Hypothalamus (tissue), 51 donors: ENCODE results near the gene RASSF5.
A peak's percentile ranks its signal among the peaks of the same experiment; 100 is the strongest.

Source experiments
- DNase-seq, 51 donors: peaks; one replicate each; lab custom pipeline; 2025; lab: John Stamatoyannopoulos, UW

RASSF5 gene

DNA sequence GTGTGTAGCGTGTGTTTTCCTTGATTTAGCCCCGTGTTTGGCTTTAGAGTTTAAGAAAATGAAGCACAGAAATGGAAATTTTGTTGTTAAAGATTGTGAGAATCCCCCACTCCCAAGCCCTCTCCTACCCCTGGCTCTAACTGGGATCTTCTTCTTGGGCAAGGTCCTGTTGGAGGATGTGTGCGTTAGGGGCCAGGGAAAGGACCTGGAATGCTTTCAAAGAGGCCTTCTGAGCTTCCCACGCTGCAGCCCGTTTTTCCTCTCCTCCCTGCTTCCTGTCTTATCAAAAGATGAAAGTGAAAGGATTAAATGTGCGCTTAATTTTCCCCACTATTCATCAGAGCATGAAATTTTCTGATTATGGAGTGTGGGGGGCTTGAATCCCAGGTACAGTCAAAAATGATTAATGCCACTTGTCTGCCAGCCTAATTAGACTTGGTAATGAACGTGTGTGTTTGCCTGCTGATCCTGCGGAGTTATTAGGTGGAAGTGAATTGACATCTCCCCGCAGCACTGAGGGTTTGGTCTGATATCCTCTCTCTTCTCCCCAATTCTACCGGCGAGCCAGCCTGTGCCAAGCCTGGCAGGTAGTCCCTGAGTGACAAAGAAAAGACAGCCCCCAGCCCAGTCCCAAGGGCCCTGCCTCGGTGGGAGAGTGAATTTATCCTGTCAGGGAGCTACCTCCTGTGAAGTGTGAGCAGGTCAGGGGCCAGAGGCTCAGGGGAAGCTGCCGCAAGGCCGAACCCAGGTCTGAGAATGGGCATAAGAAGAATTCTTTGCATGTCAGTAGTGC is 4.9 kb downstream of the RASSF5 start:
- no peak for DNase-seq

DNA sequence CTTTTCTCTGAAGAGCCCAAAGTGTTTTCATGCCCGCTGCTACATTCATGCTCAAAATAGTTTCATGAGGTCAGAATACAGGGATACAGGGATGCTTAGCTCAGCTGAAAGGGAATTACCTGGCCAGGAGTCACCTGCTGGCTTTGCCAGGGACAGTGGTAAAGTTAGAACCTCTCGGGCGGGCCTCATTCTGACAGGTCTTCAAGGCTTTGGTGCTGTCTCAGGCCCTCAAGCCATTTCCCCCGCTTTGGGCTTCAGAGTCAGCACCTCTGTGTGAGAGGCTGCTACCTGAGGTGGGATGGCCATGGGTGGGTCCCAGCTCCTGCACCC is 5.5 kb downstream of the RASSF5 start:
- DNase-seq = no peak

DNA sequence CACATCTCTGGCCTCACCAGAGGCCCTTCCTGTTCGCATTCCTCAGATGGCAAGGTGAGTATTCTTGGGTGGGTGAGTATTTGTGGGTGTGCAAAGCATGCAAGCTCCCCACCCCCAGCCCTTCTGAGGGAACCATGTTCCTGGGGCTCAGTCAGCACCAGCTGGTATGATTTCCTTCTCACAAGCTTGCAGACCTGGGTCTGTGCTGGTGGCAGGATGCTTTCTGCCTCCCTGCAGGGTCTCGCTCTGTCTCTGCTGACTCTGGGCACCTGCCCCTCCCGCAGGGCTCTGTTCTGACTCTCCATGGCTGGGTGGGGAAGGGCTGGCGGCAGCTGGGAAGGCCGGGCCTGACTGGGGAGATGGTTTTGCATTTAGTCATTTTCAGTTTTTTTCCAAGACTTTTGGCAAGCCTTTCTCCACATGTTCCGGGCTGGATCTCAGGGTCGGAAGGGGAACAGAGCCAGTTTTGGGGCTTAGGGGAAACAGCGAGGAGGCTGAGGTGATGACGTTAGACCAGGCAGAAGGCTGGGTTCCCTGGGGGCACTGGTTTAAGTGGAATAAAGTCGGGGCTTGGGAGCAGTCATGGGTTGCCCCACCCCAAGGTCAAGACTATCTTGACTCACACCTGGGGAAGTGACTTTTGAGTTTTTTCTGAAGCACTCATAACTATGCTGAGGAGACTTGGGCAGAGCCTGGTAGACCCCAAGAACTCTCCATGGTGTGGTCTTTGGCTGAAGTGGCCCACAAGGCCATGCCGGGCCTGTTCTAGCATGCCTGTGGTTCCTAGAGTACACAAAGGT is 6.2 kb downstream of the RASSF5 start:
- peak in 2 of 51 donors; percentile 14 for DNase-seq

DNA sequence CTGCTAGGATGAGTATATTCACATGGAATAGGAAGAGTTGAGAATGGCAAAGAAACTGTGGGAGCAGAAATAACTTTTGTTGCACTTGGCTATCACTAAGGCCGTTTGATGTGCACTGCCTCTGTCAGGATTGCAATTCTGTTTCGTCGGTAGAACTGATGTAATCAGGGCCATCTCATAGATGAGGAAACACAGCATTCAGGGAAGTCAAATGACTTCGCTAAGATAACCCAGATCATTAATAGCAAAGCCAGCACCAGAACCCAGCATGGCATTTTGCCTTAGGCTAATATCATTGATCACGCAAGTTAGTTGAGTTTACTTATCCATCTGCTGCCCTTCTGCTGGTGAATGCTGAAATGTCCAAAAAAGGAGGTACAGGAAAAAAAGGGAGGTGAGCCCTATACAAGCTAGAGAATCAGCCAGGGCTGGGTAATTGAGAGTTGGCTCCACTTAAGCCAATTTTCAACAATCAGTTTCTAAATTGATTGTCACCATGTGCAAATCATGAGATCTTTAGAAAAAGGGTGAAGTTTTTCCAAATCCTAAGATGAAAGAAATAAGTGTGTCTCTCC is 7.6 kb downstream of the RASSF5 start:
- DNase-seq = no peak

DNA sequence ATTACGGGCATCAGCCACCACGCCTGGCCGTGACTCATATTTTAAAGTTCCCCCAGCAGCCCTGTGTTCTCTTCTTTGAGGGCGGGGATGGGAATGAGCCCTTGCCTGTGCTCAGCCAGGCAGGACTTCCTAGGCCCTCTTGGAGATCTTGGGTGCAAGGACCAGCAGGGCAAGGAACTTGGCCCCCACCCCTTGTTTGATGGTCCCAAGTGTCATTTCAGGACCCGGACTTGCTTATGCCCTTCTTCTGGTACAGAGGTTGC is 9.3 kb downstream of the RASSF5 start:
- no peak for DNase-seq

DNA sequence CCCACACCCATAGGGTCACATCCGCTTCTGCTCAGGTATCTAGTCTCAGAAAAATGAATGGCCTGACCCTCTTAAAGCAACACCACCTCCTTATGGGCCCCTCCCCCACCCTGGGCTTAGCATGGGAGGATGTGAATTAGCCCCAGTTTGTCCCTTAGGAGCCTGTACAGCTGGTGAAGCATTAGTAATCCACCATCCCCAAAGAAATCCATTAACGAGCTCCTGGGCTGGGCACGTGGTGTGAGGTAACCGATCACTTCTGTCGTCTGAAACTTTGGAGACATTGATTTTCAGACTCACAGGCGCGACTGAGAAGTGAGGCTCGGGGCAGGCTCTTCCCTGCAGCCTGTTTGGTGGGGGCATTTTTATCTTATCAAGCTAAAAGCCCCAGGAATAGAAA is 10.5 kb downstream of the RASSF5 start:
- no peak for DNase-seq

DNA sequence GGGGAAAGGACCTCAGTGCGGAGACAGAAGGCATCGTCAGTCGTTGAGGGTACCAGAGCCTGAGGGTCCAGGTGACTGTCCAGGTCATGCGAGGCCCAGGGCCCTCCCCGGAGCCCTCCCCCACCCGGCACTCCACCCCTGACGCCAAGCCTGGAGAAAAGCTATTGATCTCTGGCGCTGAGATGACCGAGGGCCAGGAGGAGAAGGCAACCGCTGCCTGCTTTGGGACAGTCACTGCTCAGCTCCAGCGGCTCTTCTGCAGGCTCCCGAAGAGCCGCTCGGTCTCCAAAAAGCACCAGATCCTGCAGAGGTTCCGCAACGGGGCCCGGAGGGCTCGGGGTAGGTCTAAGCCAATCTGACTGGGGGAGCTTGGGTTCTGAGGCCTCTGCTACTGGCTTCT is 10.9 kb downstream of the RASSF5 start:
- DNase-seq = no peak

DNA sequence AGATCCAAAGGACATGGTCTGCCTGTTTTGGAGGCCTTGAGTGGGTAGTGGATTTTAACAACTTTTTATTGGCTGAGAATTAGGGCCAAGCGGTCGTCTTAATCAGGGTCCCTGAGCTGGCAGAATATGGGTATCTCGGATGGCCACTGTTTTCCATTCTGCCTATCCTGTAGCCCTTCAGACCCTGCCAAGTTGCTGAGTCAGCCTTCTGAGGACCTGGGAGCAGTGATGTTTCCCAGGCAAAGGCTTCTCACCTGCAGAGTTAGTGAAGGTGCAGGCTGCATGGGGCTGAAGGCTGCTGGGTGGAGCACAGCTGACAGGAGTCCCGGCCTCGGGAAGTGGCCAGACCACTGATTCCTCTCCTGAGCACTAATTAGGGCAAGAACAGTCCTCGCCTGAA is 11.4 kb downstream of the RASSF5 start:
- DNase-seq = no peak

DNA sequence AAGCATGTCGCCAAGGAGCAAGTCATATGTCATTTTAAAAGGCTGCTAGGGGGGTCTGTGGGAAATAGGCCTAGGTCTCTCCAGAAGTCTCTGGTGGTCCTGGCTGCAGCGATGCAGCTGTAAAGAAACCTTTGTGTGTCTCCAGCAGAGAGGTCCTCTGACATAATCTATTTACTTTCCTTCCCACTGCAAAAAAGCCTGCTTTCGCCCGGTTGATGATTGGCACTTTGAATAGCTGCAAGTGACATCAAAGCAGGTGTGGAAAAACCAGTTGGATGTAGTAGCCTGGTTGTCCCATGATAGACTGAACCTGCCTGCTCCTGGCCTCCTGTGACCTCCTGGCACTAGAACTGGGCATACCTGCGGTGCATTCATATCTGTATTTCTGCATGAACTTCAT is 13.8 kb downstream of the RASSF5 start:
- DNase-seq = no peak

DNA sequence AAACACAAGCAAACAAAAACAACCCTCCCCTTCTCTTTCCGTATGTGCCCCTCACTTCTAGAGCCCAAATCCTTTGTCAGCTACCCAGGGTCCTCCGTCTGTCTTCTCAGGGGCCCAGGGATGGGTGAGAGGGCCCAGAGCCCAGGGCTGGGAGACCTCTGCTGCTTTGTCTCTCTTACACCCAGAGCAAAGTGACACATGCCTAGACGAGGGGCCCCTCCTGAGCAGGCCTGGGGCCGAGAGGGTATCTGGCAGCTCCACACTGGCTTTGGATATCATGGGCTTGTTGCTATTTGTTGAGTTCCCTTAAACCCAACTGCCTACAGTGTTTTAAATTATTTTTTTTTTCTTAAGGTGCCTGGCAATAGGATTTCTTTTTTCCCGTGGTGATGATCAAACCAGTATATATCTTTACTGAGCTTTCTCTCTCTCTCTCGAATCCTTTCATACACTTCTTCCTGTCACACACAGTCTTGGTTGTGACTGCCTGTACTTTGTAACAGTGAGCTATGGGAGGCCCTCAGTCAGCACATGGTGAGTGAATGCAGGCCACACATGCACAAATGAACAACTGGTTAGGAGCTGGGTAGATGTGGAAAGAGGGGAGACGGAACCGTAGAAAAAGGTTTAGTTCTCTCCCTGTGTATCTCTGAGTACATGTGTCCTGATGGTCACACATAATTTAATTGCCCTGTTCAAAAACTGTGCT is 14.5 kb downstream of the RASSF5 start:
- no peak for DNase-seq

DNA sequence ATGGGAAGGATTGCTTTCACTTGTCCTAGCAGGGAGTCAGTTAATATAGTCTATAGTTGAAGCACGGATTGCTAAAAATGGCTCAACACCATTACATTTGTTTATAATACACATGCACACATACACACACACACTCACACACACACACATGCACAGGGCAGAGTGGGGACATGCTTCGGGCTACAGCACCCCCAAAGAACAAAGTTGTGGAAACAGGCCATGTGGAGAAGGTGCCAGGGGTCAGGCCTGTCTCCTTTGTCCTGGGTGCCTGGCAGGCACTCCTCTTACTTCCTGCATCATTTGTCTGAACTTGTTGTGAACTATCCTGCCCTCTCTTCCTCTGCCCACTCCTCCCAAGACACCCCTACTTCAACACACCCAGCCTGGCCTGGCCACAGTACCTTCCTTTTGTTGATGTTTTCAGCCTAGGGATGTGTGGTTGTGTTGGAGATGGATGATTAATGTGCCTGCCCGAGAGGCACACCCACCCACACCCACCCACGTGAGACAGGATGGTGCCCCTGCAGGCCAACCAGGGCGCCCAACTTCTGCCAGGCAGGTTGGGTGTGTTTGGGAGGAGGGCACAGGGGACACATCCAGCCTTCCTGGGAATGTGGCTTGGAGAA is 17.5 kb downstream of the RASSF5 start:
- DNase-seq = no peak

DNA sequence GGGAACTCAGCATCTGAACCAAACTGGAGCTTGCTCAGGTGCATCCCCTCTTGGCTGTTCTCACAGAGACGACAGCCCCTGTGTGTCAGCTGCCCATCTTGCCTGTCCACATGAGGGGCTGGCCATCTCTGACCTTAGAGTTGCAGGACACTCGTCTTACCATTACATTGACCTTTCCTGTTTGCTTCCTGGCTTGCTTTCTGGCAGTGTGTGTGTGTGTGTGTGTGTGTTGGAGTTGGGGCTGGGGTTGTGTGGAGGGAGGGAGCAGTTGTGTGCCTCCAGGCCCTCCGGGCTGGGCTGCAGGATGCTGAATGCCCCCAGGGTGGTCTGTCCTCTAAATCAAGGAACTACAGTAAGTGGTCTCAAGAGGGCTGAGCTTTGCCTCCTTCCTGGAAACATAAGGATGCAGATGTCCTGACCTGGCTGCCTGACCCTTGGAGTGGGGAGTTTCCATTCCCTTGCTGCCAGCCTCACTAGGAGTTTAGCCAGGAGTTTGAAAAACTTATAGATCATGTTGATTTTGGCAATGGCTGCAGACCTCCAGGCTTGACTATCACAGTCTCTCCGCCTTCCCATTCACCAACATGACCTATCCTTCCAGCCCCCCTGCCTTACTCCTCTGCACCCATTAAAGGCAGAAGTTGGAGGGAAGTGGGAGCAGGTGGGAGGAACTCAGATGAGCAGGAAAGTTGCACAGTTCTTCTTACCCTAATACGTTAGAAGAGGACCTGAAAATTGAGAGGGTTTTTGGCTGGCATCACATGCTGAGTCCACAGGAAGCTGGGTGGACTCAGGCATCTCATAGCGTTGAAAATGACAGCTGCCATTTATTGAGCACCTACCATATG is 19.0 kb downstream of the RASSF5 start:
- DNase-seq = no peak

DNA sequence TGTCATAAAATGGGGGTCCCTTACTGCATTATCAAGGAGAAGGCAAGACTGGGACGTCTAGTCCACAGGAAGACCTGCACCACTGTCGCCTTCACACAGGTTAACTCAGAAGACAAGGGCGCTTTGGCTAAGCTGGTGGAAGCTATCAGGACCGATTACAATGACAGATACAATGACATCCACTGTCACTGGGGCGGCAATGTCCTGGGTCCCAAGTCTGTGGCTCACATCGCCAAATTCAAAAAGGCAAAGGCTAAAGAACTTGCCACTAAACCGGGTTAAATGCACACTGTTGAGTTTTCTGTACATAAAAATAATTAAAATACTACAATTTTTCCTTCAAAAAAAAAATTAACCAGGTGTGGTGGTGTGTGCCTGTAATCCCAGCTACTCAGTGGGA is 22.1 kb downstream of the RASSF5 start:
- no peak for DNase-seq

DNA sequence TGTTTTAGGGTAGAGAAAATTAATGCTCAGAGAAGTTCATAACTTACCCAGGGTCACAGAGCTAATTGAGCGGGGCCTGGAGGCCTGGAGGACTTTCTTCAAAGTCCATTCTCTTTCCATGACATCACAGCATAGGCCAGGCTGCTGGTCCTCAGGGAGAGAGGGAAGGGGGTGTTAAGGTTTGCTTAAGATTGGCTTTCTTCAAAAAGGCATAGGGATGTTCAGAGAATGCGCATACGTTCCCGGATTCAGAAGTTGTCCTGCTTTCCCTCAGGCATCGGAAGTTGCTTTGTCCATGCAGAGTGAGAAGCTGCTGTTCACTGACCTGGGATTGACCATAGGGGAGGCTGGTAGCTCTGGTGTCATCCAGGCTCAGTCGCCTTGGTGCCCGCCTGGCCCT is 25.0 kb downstream of the RASSF5 start:
- no peak for DNase-seq

DNA sequence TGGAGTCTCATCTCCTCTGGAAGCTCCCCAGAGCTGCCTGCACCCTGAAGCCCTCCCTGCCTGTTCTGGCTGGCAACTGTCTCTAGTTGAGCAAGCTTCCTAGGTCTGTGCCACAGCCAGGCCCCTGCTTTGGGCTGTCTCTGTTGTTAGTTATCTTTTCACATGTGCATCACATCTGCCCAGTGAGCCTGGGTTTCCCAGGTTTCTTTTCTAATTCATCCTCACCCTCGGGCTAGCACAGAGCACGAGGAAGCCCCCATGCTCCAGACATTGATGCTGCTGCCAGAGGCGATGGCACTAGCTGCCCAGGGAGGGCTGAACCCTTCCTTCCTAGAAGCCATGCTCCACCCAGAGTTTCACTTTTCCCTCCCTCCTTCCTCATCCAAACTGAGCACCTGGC is 27.2 kb downstream of the RASSF5 start:
- no peak for DNase-seq

DNA sequence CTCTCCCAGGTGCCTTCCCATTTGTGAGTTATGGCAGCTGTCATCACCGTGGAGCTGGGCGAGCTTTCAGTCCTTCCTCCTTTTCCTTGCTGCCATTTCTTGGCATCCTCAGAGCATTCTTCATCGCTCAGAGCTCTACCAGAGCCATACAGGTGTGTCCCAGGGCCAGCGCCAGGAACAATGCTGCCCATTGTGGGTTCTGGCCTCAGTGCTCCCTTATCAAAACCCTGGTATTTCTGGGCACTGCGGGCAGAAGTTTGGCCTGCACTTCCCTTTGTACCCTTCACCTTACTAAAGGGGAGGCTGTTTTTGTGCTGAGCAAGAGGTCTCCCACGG is 28.5 kb downstream of the RASSF5 start:
- DNase-seq = no peak

DNA sequence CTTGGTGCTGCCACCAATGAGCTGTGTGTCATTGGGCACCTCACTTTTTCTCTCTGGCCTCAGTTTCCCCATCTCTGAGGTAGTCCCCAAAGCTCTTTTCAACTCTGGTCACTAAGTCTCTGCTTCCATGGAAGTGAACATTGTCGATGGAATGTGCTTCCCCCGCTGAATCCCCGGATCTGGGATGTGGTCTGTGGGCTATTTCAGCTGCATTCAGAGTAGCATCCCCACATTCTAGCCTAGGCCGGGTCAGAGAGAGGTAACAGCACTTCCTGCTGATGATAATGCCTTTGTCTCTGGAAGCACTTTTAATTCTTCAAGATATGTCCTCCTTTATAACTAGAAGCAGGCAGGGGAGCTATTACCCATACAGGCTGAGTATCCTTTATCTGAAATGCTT is 29.8 kb downstream of the RASSF5 start:
- no peak for DNase-seq

DNA sequence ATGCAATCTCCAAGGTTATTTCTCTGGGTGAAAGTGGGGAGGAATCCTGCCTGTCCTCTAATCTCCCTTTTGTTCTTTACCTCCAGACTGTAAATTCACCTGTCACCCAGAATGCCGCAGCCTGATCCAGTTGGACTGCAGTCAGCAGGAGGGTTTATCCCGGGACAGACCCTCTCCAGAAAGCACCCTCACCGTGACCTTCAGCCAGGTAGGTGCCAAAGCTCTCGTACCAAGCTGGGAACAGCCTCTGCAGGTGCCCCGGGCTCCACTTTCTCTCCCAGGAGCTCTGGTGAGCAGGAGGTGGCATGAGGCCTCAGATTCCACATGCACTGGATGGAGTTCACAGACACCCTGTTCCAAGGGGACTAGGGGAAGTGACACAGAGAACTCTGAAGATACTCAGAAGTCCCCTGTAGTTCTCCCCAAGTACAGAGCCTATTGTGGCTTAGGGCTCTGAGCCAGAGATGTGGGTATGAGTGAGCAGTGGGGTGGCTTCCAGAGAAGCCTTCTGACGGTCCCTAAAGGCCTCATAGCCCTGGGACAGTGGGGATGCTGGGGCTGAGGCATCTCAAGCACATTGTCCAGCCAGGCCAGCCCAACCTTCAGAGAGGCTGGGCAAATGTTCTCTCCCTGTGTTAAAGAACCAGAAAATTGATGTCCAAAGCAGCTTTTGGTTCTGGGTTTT is 30.9 kb downstream of the RASSF5 start:
- DNase-seq = no peak

DNA sequence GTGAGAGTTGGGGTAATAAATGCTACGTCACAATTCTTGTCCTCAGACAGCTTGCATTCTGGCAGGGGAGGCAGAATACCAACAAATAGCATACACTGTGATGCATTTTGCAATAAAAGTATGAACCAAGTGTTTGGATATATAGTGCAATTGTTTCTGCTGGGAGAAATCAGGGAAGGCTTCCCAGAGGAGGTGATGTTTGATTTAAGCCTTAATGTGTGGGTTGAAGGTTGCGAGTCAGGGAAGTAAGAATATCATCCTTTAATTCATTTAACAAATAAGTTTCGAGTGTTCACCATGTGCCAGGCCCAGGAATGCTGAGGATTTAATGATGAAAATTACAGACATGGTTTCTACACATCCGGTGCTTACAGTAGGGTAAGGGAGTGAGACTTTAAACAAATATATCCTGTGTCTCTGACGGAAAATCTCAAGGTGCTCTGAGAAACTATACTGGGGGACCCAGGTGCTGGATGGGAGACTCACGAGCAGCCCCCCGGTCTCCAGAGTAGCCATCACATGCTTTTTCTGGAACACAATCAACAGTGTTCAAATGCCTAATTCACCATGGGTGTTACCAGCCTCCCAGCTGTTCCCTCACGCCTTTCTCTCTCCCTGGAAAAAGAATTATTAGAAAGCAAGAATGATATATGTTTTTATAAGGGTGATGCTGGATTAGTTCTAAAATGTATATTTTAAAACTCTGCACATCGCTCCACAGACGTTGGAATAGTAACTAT is 31.7 kb downstream of the RASSF5 start:
- DNase-seq = no peak
